ENCODE data around the gene SLC35G2. TPM values are rescaled to one million over a fixed set of nuclear protein-coding genes. Genes with fewer than 3 reads are reported as not detected.
A peak's percentile ranks its signal among the peaks of the same experiment; 100 is the strongest.

The SLC35G2 gene
- 1 to 10 TPM; 3.0 TPM for total RNA-seq

DNA sequence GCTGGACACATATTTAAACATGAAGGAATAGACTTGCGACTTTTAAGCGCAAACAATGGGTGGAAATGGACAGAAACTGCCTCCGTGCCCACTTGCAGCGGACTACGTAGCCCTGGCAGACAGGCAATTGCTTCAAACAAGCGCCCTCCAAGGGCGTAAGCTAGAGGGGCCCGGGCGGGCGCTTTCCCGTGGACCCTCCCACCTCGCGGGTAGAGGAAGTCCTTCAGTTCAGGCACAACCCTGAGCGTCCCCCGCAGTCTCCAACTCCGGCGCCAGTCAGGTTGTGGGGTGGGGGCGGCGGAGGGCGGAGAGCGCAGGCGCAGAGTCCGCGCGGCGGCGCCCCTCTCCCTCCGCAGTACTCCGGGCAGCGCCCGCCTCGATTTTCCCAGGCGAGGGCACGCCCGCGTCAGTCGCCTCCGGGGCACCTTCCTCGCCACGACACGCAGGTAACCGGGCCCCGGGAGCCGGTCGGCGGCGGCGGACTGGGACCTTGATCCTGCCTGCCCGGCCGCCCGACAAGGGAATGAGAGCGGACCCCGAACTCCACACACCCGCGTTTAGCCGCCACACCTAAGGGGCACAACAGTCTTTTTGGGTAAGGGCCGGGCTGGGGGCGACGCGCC is at the start of gene SLC35G2:
SLC35G2 (plus strand) TSS at position 358 of the 623 bp plus-strand sequence. CDS start 35,335 bp downstream, outside the sequence.
- Mint-ChIP-seq H3K4me1 (ENCODE audit: low read depth) (peaks cover 24% of the 10 kb centered on the region), H3K9me3 (peaks cover 7% of the 10 kb centered on the region), H3K4me3 (peak within 1 kb of the TSS; percentile 81), H3K27me3 (peaks cover 27% of the 10 kb centered on the region), H3K27ac (peak within 1 kb of the TSS; percentile 82), H3K36me3 (ENCODE audit: low read depth) (peaks cover 9% of the 10 kb centered on the region)
- DNase-seq (peak; percentile 69), ATAC-seq (peak; percentile 52)
- CTCF ChIA-PET: interaction anchor here (1.2 kb wide), 1 partner anchor 195 kb away, joined by 7 read pairs; no protein-coding TSS in a partner anchor
- POLR2A ChIA-PET: interaction anchor here (0.6 to 0.9 kb wide), 3 partner anchors 11 to 66 kb away, joined by 3 to 5 read pairs (median 4); partner anchors contain the start of gene STAG1
- intact Hi-C loops (cut with micrococcal nuclease): loop anchor here (2.0 to 10.0 kb wide), 2 partner anchors 46 to 66 kb away; partner anchors contain the start of genes NCK1 and STAG1
- TF ChIP-seq CTCF (IDR thresholded peaks at IDR 0.05): no peak

DNA sequence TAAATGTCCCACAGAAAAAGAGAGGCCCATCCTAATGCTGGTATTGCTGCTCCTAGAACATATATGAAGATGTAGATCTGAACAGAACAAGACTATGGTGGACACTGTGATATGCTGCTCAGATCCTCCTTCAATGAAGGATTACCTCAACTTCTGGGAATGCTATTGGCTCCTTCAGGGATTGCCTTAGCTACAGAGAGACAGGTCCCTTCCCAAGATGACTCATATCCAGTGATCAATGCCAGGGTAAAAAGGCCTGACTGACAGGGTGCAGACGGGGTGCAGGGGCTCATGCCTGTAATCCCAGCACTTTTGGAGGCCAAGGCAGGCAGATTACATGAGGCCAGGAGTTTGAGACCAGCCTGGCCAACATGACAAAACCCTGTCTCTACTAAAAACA is 46.2 kb upstream of the SLC35G2 start:
- Mint-ChIP-seq H3K36me3 (ENCODE audit: low read depth) (no peaks in the 10 kb centered on the region), H3K4me1 (ENCODE audit: low read depth) (no peaks in the 10 kb centered on the region), H3K27me3 (no peaks in the 10 kb centered on the region), H3K9me3 (no peaks in the 10 kb centered on the region), H3K27ac (no peak overlapping the region), H3K4me3 (no peak overlapping the region)
- DNase-seq: no peak
- ChIA-PET POLR2A (interaction anchor here (0.6 kb wide), 1 partner anchor 416 kb away, joined by 4 read pairs; no protein-coding TSS in a partner anchor), CTCF (interaction anchor here (1.5 kb wide), 1 partner anchor 381 kb away, joined by 3 read pairs; no protein-coding TSS in a partner anchor)
- no peak for TF ChIP-seq CTCF (IDR thresholded peaks at IDR 0.05)
- intact Hi-C loops (cut with micrococcal nuclease): no loop called here
- ATAC-seq: no peak

DNA sequence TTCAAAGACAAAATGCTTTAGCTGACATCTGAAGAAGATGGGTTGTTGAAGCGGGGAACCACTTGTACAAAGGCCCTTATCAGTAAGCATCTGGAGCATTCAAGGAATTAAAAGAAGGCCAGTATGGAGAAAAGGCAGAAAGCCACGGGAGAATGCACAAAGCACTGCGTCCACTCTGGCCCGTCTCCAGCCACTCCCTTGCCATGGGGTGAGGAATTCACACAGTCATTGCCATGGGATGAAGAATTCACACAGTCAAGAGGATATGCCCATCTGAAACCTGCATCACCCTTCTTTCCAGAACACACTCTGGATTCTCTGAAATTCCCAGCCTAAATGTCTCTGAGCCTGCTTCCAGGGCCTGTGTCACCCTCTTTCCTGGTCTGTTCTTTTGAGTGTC is 40.1 kb upstream of the SLC35G2 start:
- H3K4me1 Mint-ChIP-seq (ENCODE audit: low read depth): no peaks in the 10 kb centered on the region
- CTCF ChIA-PET: interaction anchor here (1.0 to 1.2 kb wide), 2 partner anchors 235 to 253 kb away, joined by 3 to 4 read pairs; no protein-coding TSS in a partner anchor
- H3K9me3 Mint-ChIP-seq: no peaks in the 10 kb centered on the region
- ATAC-seq (no peak), DNase-seq (no peak)
- TF ChIP-seq CTCF (IDR thresholded peaks at IDR 0.05): no peak
- no peak overlapping the region for H3K27ac Mint-ChIP-seq
- H3K27me3 Mint-ChIP-seq: peaks cover 2% of the 10 kb centered on the region
- H3K4me3 Mint-ChIP-seq: no peak overlapping the region
- no peaks in the 10 kb centered on the region for H3K36me3 Mint-ChIP-seq (ENCODE audit: low read depth)
- intact Hi-C loops (cut with micrococcal nuclease): no loop called here
- POLR2A ChIA-PET: no interaction called here

GRCh38 chr3:136780741-136781140 is 38.2 kb upstream of the SLC35G2 start:
- TF ChIP-seq CTCF (IDR thresholded peaks at IDR 0.05): no peak
- intact Hi-C loops (cut with micrococcal nuclease): no loop called here
- Mint-ChIP-seq H3K36me3 (ENCODE audit: low read depth) (no peaks in the 10 kb centered on the region), H3K4me3 (no peak overlapping the region), H3K27me3 (peaks cover 2% of the 10 kb centered on the region), H3K9me3 (no peaks in the 10 kb centered on the region), H3K27ac (no peak overlapping the region), H3K4me1 (ENCODE audit: low read depth) (no peaks in the 10 kb centered on the region)
- CTCF ChIA-PET: interaction anchor here (1.2 to 1.9 kb wide), 2 partner anchors 9 to 13 kb away, joined by 3 to 5 read pairs; no protein-coding TSS in a partner anchor
- POLR2A ChIA-PET: no interaction called here
- DNase-seq (no peak), ATAC-seq (no peak)

DNA sequence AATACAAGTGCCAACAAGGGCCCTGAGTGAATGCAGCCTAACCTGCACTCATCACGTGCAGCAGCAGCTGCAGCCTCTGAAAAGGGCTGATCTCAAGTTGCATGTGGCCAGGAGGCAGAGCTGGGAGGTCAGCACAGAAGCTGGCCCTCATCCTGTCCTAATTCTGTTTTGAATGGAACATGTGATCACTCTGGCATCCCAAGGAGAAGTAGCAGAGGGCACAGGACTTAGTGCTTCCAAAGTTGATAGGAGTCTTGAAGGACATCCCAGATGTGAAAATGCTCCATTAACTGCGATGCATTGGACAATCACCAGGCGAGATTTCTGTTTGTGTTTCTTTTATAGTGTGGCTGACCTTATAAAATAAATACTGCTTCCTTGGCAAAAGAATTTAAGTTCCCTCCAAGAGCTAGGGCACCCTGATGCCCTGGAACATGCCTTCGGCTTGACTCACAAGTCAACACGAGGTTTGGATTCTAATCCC is 35.2 kb upstream of the SLC35G2 start:
- Mint-ChIP-seq H3K9me3 (no peaks in the 10 kb centered on the region), H3K27ac (no peak overlapping the region), H3K4me3 (no peak overlapping the region), H3K36me3 (ENCODE audit: low read depth) (no peaks in the 10 kb centered on the region), H3K27me3 (peaks cover 2% of the 10 kb centered on the region), H3K4me1 (ENCODE audit: low read depth) (peaks cover 14% of the 10 kb centered on the region)
- DNase-seq: no peak
- CTCF ChIA-PET: interaction anchor here (1.0 to 1.3 kb wide), 2 partner anchors 230 to 249 kb away, joined by 3 to 6 read pairs; no protein-coding TSS in a partner anchor
- POLR2A ChIA-PET: no interaction called here
- intact Hi-C loops (cut with micrococcal nuclease): no loop called here
- TF ChIP-seq CTCF (IDR thresholded peaks at IDR 0.05): no peak
- ATAC-seq: no peak

Measured in activated CD8-positive, alpha-beta T cell treated with anti-CD3 and anti-CD28 coated beads for 36 hours (primary cell).